ENCODE measurements around the gene SWAP70.

- TF ChIP-seq CTCF (conservative IDR thresholded peaks at IDR 0.05 in 1 of 2, IDR thresholded peaks at IDR 0.05 in 1 of 2; ENCODE audit: extremely low read depth in 1 of 2, insufficient read depth in 1 of 2, low read depth in 1 of 2, low read length in 2 of 2) (no peak), EZH2 (IDR thresholded peaks at IDR 0.05; ENCODE audit: borderline replicate concordance, low read length) (no peak)
These were observed 117.1 kb downstream of the SWAP70 start for GRCh38 chr11:9780929-9781328.

All from mammary epithelial cell (primary cell).